ENCODE results near the gene SCD5. TPM values are rescaled to one million over a fixed set of nuclear protein-coding genes. Genes with fewer than 3 reads are reported as not detected.

SCD5 gene
- total and polyA plus RNA-seq, 2 donors (not counting 1 experiment from before 2014, with no cell fraction given), result 0.03 TPM; not detected in 1

DNA sequence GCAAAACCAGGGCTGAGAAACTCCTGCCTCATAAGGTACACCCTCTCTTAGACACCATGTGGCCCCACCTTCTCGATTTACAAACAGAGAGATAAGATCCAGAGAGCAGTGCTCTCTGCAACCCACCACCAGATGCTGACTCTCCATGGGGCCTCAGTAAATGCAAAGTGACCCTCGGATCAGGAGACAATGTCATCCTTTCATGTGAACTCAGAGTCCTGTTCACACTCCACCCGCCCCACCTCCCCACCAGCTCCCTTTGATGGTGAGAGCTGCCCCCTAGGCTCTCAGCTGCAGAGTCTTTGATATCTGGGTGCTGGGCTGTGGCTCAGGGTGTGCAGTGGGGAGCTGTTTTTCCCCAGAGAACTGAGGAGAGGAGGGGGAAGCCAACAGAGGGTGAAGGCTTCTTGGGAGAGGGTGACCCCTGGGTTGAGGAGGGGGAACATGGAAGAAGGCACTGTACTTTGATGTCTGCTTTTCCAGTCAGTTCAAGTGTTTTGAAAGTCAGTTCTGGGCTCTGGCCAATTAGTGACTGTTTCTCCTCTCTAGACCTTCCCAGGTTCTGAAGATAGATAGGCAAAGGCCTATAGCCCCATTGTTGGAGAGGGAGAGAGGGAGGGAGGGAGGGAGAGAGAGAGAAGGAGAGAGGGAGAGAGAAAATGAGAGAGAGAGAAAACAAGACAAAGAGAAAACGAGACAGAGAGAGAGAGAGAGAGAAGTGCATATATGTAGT, 88.2 kb downstream of the SCD5 start:
- Histone ChIP-seq H2AFZ (ENCODE audit: insufficient read depth, low read depth, low read length, poor library complexity, severe bottlenecking) (no peak overlapping the region), H4K20me1 (ENCODE audit: control insufficient read depth, insufficient read depth, low read length, poor library complexity, severe bottlenecking) (no peaks in the 10 kb centered on the region), H3K79me2 (ENCODE audit: control insufficient read depth, insufficient read depth, low read length) (no peaks in the 10 kb centered on the region), H3K4me2 (replicated peaks; ENCODE audit: low read depth, low read length, poor library complexity, severe bottlenecking) (no peak overlapping the region), H3K4me3 (ENCODE audit: control extremely low read depth in 1 of 5, extremely low read depth in 1 of 5, insufficient read depth in 1 of 5, low read depth in 2 of 5, low read length in 4 of 5) (no peak overlapping the region), H3K36me3 (replicated peaks in 1 of 2; ENCODE audit: control extremely low read depth in 1 of 2, control insufficient read depth in 1 of 2, extremely low read depth in 1 of 2, insufficient read depth in 2 of 2, low read length in 1 of 2) (no peaks in the 10 kb centered on the region), H3K27ac (ENCODE audit: low read length in 2 of 2) (no peak overlapping the region), H3K27me3 (replicated peaks in 1 of 4; ENCODE audit: control extremely low read depth in 1 of 4, control insufficient read depth in 3 of 4, insufficient read depth in 4 of 4, low read length in 3 of 4) (no peaks in the 10 kb centered on the region), H3K4me1 (ENCODE audit: control insufficient read depth in 2 of 2, insufficient read depth in 2 of 2, low read length in 2 of 2) (no peaks in the 10 kb centered on the region), H3K9me3 (ENCODE audit: control extremely low read depth in 1 of 3, control insufficient read depth in 2 of 3, insufficient read depth in 1 of 3, low read length in 2 of 3) (no peaks in the 10 kb centered on the region), H3K9ac (ENCODE audit: low read length) (no peak overlapping the region)
- Mint-ChIP-seq H3K27ac (no peak overlapping the region), H3K4me1 (no peaks in the 10 kb centered on the region), H3K4me3 (no peak overlapping the region), H3K9me3 (ENCODE audit: insufficient read depth) (no peaks in the 10 kb centered on the region), H3K27me3 (peaks cover 25% of the 10 kb centered on the region)
- POLR2A ChIA-PET, result no interaction called here
- DNase-seq (no peak), ATAC-seq (ENCODE audit: low read depth) (no peak)
- TF ChIP-seq EZH2 (IDR thresholded peaks at IDR 0.05; ENCODE audit: borderline replicate concordance, insufficient read depth, low read depth, low read length, poor library complexity, severe bottlenecking), result no peak
- TF ChIP-seq, protein P1, sequence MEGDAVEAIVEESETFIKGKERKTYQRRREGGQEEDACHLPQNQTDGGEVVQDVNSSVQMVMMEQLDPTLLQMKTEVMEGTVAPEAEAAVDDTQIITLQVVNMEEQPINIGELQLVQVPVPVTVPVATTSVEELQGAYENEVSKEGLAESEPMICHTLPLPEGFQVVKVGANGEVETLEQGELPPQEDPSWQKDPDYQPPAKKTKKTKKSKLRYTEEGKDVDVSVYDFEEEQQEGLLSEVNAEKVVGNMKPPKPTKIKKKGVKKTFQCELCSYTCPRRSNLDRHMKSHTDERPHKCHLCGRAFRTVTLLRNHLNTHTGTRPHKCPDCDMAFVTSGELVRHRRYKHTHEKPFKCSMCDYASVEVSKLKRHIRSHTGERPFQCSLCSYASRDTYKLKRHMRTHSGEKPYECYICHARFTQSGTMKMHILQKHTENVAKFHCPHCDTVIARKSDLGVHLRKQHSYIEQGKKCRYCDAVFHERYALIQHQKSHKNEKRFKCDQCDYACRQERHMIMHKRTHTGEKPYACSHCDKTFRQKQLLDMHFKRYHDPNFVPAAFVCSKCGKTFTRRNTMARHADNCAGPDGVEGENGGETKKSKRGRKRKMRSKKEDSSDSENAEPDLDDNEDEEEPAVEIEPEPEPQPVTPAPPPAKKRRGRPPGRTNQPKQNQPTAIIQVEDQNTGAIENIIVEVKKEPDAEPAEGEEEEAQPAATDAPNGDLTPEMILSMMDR (IDR thresholded peaks at IDR 0.05), result no peak
- intact Hi-C loops (cut with micrococcal nuclease), result no loop called here
- 82% methylated on average over 3 of the region's 4 CpGs for WGBS (ENCODE audit: insufficient coverage)
- CTCF ChIA-PET, result no interaction called here

DNA sequence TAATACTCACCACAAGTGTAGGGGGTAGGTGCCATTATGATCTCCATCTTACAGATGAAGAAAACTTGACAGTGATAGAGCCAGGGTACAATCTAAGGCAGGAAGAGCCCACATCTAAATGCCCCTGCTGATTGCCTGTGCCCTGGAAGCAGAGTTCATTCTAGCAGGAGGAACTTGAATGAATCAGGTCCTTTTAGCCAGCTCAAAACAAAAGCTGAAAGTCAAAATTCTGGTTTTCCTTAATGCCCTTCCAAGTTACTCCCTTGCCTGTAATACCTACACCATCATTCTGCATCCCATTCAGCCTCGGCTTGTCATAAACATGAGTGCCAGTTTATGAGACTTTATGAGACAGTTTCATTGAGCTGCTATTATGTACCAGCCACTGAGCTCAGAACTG, 89.6 kb downstream of the SCD5 start:
- no peak overlapping the region for H3K9ac ChIP-seq (ENCODE audit: low read length)
- no peaks in the 10 kb centered on the region for H3K4me1 ChIP-seq (ENCODE audit: control insufficient read depth in 2 of 2, insufficient read depth in 2 of 2, low read length in 2 of 2)
- H4K20me1 ChIP-seq (ENCODE audit: control insufficient read depth, insufficient read depth, low read length, poor library complexity, severe bottlenecking), result no peaks in the 10 kb centered on the region
- ChIA-PET POLR2A (no interaction called here), CTCF (interaction anchor here (1.3 kb wide), 1 partner anchor 13 kb away, joined by 3 read pairs; no protein-coding TSS in a partner anchor)
- no peak overlapping the region for H3K4me3 Mint-ChIP-seq
- no peaks in the 10 kb centered on the region for H3K9me3 ChIP-seq (ENCODE audit: control extremely low read depth in 1 of 3, control insufficient read depth in 2 of 3, insufficient read depth in 1 of 3, low read length in 2 of 3)
- H3K4me2 ChIP-seq (replicated peaks; ENCODE audit: low read depth, low read length, poor library complexity, severe bottlenecking), result no peak overlapping the region
- H3K27ac ChIP-seq (ENCODE audit: low read length in 2 of 2), result no peak overlapping the region
- H3K27me3 Mint-ChIP-seq, result peaks cover 20% of the 10 kb centered on the region
- intact Hi-C loops (cut with micrococcal nuclease), result no loop called here
- ATAC-seq (ENCODE audit: low read depth), result no peak
- no peak for DNase-seq
- H3K36me3 ChIP-seq (replicated peaks in 1 of 2; ENCODE audit: control extremely low read depth in 1 of 2, control insufficient read depth in 1 of 2, extremely low read depth in 1 of 2, insufficient read depth in 2 of 2, low read length in 1 of 2), result no peaks in the 10 kb centered on the region
- H3K9me3 Mint-ChIP-seq (ENCODE audit: insufficient read depth), result no peaks in the 10 kb centered on the region
- H3K4me3 ChIP-seq (ENCODE audit: control extremely low read depth in 1 of 5, extremely low read depth in 1 of 5, insufficient read depth in 1 of 5, low read depth in 2 of 5, low read length in 4 of 5), result no peak overlapping the region
- TF ChIP-seq, protein P1 (IDR thresholded peaks at IDR 0.05), result no peak
- TF ChIP-seq EZH2 (IDR thresholded peaks at IDR 0.05; ENCODE audit: borderline replicate concordance, insufficient read depth, low read depth, low read length, poor library complexity, severe bottlenecking), result no peak
- no peak overlapping the region for H3K27ac Mint-ChIP-seq
- WGBS (ENCODE audit: insufficient coverage), result no CpG with 5 or more reads among the region's 1 CpG
- no peaks in the 10 kb centered on the region for H3K4me1 Mint-ChIP-seq
- no peaks in the 10 kb centered on the region for H3K27me3 ChIP-seq (replicated peaks in 1 of 4; ENCODE audit: control extremely low read depth in 1 of 4, control insufficient read depth in 3 of 4, insufficient read depth in 4 of 4, low read length in 3 of 4)
- no peaks in the 10 kb centered on the region for H3K79me2 ChIP-seq (ENCODE audit: control insufficient read depth, insufficient read depth, low read length)
- H2AFZ ChIP-seq (ENCODE audit: insufficient read depth, low read depth, low read length, poor library complexity, severe bottlenecking), result no peak overlapping the region

Measured in B cell (primary cell).